Panc1 (cell line): ENCODE results near the gene VRK3.

Experiments used
- CTCF ChIP-seq: fragments of 450-650 bp; IDR thresholded peaks from 2 replicates; pipeline ENCODE4 v1.5.1; 2017; ENCODE audit warnings: mild to moderate bottlenecking
- POLR2AphosphoS5 ChIP-seq: IDR thresholded peaks from 2 replicates; pipeline ENCODE4 v1.6.1; 2012; ENCODE audit warnings: mild to moderate bottlenecking, low read depth, low read length, moderate library complexity
- REST ChIP-seq, 2 experiments: IDR thresholded peaks; 2 replicates each; pipeline ENCODE4 v1.6.1; 2011 to 2012; ENCODE audit warnings: low read depth in 2 of 2, control low read depth in 1 of 2, low read length in 1 of 2, mild to moderate bottlenecking in 1 of 2, moderate library complexity in 1 of 2; ENCODE audit not compliant: insufficient read depth in 1 of 2
- SIN3A ChIP-seq: IDR thresholded peaks from 2 replicates; pipeline ENCODE4 v1.6.1; 2012; ENCODE audit warnings: low read depth, mild to moderate bottlenecking, low read length, moderate library complexity, borderline replicate concordance; ENCODE audit not compliant: insufficient read depth

GRCh38 chr19:49988007-49988406 is 37.2 kb downstream of the VRK3 start:
- TF ChIP-seq CTCF = no peak
- TF ChIP-seq POLR2AphosphoS5 = no peak
- peak in 1 of 2 experiments; percentile 12; a peak in 1 of 4 replicates for TF ChIP-seq REST (IDR thresholded peaks at IDR 0.05; ENCODE audit: insufficient read depth in 1 of 2, low read depth in 2 of 2, low read length in 1 of 2)
- no peak for TF ChIP-seq SIN3A
